ENCODE data around the gene THAP12. TPM values are rescaled to one million over a fixed set of nuclear protein-coding genes. Genes with fewer than 3 reads are reported as not detected.

THAP12 gene
- total and polyA plus RNA-seq, 10 of the 15 experiments (the other 5 are each of a cell fraction or from before 2014, with no cell fraction given) = 12.6 to 45.6 (median 22.3) TPM

GRCh38 chr11:76318744-76319384 lies 62.1 kb downstream of the THAP12 start (continued):
- TF ChIP-seq MAX (IDR thresholded peaks at IDR 0.05; ENCODE audit: low read depth, low read length) (no peak), IKZF2 (IDR thresholded peaks at IDR 0.05) (no peak), TCF7 (IDR thresholded peaks at IDR 0.05; ENCODE audit: borderline replicate concordance) (no peak), ATF2 (IDR thresholded peaks at IDR 0.05; ENCODE audit: low read length) (no peak), SMC3 (IDR thresholded peaks at IDR 0.05; ENCODE audit: borderline replicate concordance, low read length) (peak; percentile 97), CBFB (IDR thresholded peaks at IDR 0.05; ENCODE audit: low read depth) (no peak), MEF2B (IDR thresholded peaks at IDR 0.05; ENCODE audit: partially characterized antibody, poor library complexity, severe bottlenecking) (no peak), NRF1 (conservative IDR thresholded peaks at IDR 0.05; ENCODE audit: low read depth, low read length) (no peak), E4F1 (IDR thresholded peaks at IDR 0.05; ENCODE audit: borderline replicate concordance, partially characterized antibody) (no peak), RELA (IDR thresholded peaks at IDR 0.05; ENCODE audit: borderline replicate concordance, partially characterized antibody) (no peak), MXI1 (IDR thresholded peaks at IDR 0.05; ENCODE audit: low read depth, low read length) (no peak), LARP7 (IDR thresholded peaks at IDR 0.05) (no peak), CREB1 (IDR thresholded peaks at IDR 0.05; ENCODE audit: low read depth) (no peak), TARDBP (IDR thresholded peaks at IDR 0.05; ENCODE audit: borderline replicate concordance) (no peak), ZNF274 (IDR thresholded peaks at IDR 0.05; ENCODE audit: insufficient read depth, insufficient read length) (no peak), CUX1 (IDR thresholded peaks at IDR 0.05; ENCODE audit: insufficient replicate concordance, low read depth, low read length) (no peak), STAT3 (IDR thresholded peaks at IDR 0.05; ENCODE audit: low read depth, low read length) (no peak)

All from GM12878 (cell line).